ENCODE results near the gene SYTL5.

- no peak for TF ChIP-seq CTCF (IDR thresholded peaks at IDR 0.05; ENCODE audit: insufficient read depth, low read depth, low read length)
- TF ChIP-seq EZH2 (IDR thresholded peaks at IDR 0.05; ENCODE audit: insufficient read depth, low read length), result no peak
Measured at GRCh38 chrX:37958525-37959211, 47.7 kb upstream of the SYTL5 start.
